Endodermal cell (in vitro differentiated cells): ENCODE measurements around the gene FAT3. TPM values are rescaled to one million over a fixed set of nuclear protein-coding genes. Genes with fewer than 3 reads are reported as not detected.

Experiments
- DNase-seq: peaks from one replicate; pipeline ENCODE4 v3.0.0-alpha.2; 2017
- H3K27ac ChIP-seq: 2 replicates; pipeline ENCODE4 v1.5.1; 2013; ENCODE audit warnings: mild to moderate bottlenecking, low read depth, low read length, moderate library complexity
- H3K27me3 ChIP-seq: 2 replicates; pipeline ENCODE4 v1.6.1; 2013; ENCODE audit warnings: mild to moderate bottlenecking, low read length, moderate library complexity; ENCODE audit not compliant: insufficient read depth, control insufficient read depth, poor library complexity, severe bottlenecking
- H3K36me3 ChIP-seq: 2 replicates; pipeline ENCODE4 v1.7.0; 2013; ENCODE audit warnings: mild to moderate bottlenecking, low read length, moderate library complexity; ENCODE audit not compliant: control insufficient read depth, insufficient read depth
- H3K4me1 ChIP-seq: one replicate; pipeline ENCODE4 v1.7.0; 2013; ENCODE audit warnings: low read length; ENCODE audit not compliant: control insufficient read depth, insufficient read depth
- H3K4me3 ChIP-seq: 2 replicates; pipeline ENCODE4 v1.5.1; 2013; ENCODE audit warnings: mild to moderate bottlenecking, low read length, moderate library complexity
- H3K9ac ChIP-seq: 2 replicates; pipeline ENCODE4 v1.6.1; 2013; ENCODE audit warnings: mild to moderate bottlenecking, low read length, moderate library complexity; ENCODE audit not compliant: poor library complexity, severe bottlenecking; ENCODE audit errors: extremely low read depth
- H3K9me3 ChIP-seq: 2 replicates; pipeline ENCODE4 v1.6.1; 2013; ENCODE audit warnings: mild to moderate bottlenecking, low read length, moderate library complexity; ENCODE audit not compliant: control insufficient read depth
- H3K27ac Mint-ChIP-seq: 2 replicates; pipeline ENCODE4 v1.8.0; 2020; ENCODE audit warnings: mixed read lengths
- H3K27me3 Mint-ChIP-seq: 2 replicates; pipeline ENCODE4 v1.8.0; 2021; ENCODE audit warnings: mild to moderate bottlenecking, mixed read lengths; ENCODE audit not compliant: insufficient read depth
- H3K36me3 Mint-ChIP-seq: 2 replicates; pipeline ENCODE4 v1.8.0; 2020; ENCODE audit warnings: low read depth, mixed read lengths
- H3K4me1 Mint-ChIP-seq: 2 replicates; pipeline ENCODE4 v1.8.0; 2020; ENCODE audit warnings: mixed read lengths
- H3K4me3 Mint-ChIP-seq: 2 replicates; pipeline ENCODE4 v1.8.0; 2020; ENCODE audit warnings: mild to moderate bottlenecking, moderate library complexity, mixed read lengths
- H3K9me3 Mint-ChIP-seq: 2 replicates; pipeline ENCODE4 v1.8.0; 2020; ENCODE audit warnings: mild to moderate bottlenecking, mixed read lengths
- CTCF ChIP-seq: fragments of 200-600 bp; sonication (generic); conservative IDR thresholded peaks from 2 replicates; pipeline ENCODE4 v1.5.0; 2021; ENCODE audit warnings: antibody characterized with exemption, mild to moderate bottlenecking
- WGBS, 2 experiments: methylation state at CpG; one replicate each; pipeline versions ENCODE4 v1.1.5 to v1.1.7; 2013; ENCODE audit warnings: missing lambda C conversion rate in 2 of 2, mixed read lengths in 1 of 2; ENCODE audit not compliant: insufficient coverage in 1 of 2, insufficient read length in 1 of 2; 5-methylcytosine and 5-hydroxymethylcytosine counted together
- total RNA-seq, 2 donors: library from RNA; stranded (reverse); fragmentation: NEBNext Ultra II Directional in 1 of 2; extraction: Animal tissue kit (Norgen Biotek cat#: 25700) in 1 of 2; gene quantifications; 2 replicates in 1 of 2; 3 replicates in 1 of 2; pipeline ENCODE4 v1.2.1, GENCODE V29; 2021

The FAT3 gene
- total RNA-seq, 2 donors from 2014 or later: 11.6 to 24.9 TPM

GRCh38 chr11:92198268-92198667 lies 26.4 kb upstream of the FAT3 start:
- H3K4me3 Mint-ChIP-seq: no peak overlapping the region
- no peak overlapping the region for H3K27ac Mint-ChIP-seq
- Histone ChIP-seq H3K4me3 (no peak overlapping the region), H3K9ac (no peak overlapping the region), H3K9me3 (peaks cover 8% of the 10 kb centered on the region), H3K4me1 (no peaks in the 10 kb centered on the region), H3K27ac (no peak overlapping the region), H3K36me3 (no peaks in the 10 kb centered on the region), H3K27me3 (no peaks in the 10 kb centered on the region)
- no peaks in the 10 kb centered on the region for H3K36me3 Mint-ChIP-seq
- DNase-seq: no peak
- H3K27me3 Mint-ChIP-seq: peaks cover 2% of the 10 kb centered on the region
- H3K4me1 Mint-ChIP-seq: no peaks in the 10 kb centered on the region
- TF ChIP-seq CTCF: no peak
- 67% methylated on average over 1 of the region's 1 CpG; no CpG with 5 or more reads in 1 of the 2 experiments for WGBS, 2 experiments
- H3K9me3 Mint-ChIP-seq: peaks cover 9% of the 10 kb centered on the region

GRCh38 chr11:92199991-92200390 lies 24.6 kb upstream of the FAT3 start:
- no peaks in the 10 kb centered on the region for H3K36me3 ChIP-seq
- Mint-ChIP-seq H3K4me3 (no peak overlapping the region), H3K9me3 (peaks cover 9% of the 10 kb centered on the region), H3K27me3 (peaks cover 2% of the 10 kb centered on the region), H3K27ac (no peak overlapping the region), H3K36me3 (no peaks in the 10 kb centered on the region), H3K4me1 (no peaks in the 10 kb centered on the region)
- H3K4me1 ChIP-seq: no peaks in the 10 kb centered on the region
- H3K27me3 ChIP-seq: no peaks in the 10 kb centered on the region
- no peak overlapping the region for H3K4me3 ChIP-seq
- WGBS, 2 experiments: 70 to 89% methylated on average over 3 of the region's 3 CpGs
- peaks cover 8% of the 10 kb centered on the region for H3K9me3 ChIP-seq
- peak; percentile 26 for TF ChIP-seq CTCF
- no peak overlapping the region for H3K9ac ChIP-seq
- DNase-seq: no peak
- H3K27ac ChIP-seq: no peak overlapping the region

GRCh38 chr11:92204731-92205130 lies 19.9 kb upstream of the FAT3 start:
- Histone ChIP-seq H3K27ac (no peak overlapping the region), H3K27me3 (no peaks in the 10 kb centered on the region), H3K4me1 (peaks cover 6% of the 10 kb centered on the region), H3K9ac (no peak overlapping the region), H3K9me3 (peaks cover 8% of the 10 kb centered on the region), H3K4me3 (no peak overlapping the region), H3K36me3 (no peaks in the 10 kb centered on the region)
- peaks cover 1% of the 10 kb centered on the region for H3K4me1 Mint-ChIP-seq
- H3K4me3 Mint-ChIP-seq: no peak overlapping the region
- no peak for DNase-seq
- H3K27ac Mint-ChIP-seq: no peak overlapping the region
- H3K36me3 Mint-ChIP-seq: no peaks in the 10 kb centered on the region
- WGBS, 2 experiments: 0 to 43% methylated on average over 1 to 2 of the region's 2 CpGs
- TF ChIP-seq CTCF: no peak
- H3K27me3 Mint-ChIP-seq: no peaks in the 10 kb centered on the region
- peaks cover 9% of the 10 kb centered on the region for H3K9me3 Mint-ChIP-seq
